ENCODE data around the gene AMER2.
"Not testable (repeated sequence)": the region's sequence is repeated elsewhere in the genome, so short reads cannot be mapped to it uniquely, and the experiment has no call there.

The AMER2 gene

GRCh38 chr13:25180775-25181537, 8.9 kb upstream of the AMER2 start:
- DNase-seq: no peak

DNA sequence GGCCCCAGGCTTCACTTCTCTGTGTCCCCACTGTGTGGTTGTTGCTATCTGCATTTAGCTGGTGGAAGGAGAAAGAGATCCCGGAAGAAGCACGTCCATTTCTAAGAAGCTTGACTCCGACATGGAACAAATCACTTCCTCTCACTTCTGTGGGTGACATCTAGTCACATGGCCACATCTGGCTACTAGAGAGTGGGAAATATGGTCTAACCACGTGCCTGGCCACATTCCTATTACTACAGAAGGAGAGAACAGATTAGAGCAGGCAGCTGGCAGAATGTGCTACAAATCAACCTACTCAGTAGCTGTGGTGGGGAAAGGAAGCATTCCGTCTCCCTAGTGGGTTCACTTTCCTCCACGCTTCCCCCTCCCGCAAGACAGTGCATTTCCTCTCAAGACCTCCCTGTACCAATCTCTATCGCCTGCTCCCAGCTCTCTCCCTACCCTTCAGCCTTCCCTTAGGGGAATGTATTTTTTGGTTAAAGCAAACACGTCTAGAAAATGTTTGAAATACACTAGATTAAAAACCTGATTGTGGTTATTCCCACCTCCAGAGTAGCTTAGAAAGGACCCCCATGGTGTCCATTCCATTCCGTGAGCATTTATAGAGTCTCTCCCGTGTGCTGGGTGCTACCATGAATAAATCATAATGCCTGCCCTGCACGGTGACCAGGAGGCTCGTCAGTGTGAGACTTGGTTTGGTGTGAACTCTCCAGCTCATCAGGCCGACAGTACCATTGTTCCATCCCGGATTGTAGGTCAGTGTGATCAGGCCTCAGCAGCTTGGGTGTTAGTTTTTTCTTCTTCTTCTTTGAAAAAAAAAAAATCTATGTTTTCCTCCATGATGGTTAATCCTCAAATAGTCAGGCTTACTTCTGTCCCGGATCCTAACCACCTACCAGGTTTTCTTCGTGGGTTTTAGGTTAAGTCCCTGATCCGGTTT, 8.0 kb upstream of the AMER2 start:
- no peak for DNase-seq

GRCh38 chr13:25179011-25179410, 6.9 kb upstream of the AMER2 start:
- no peak for DNase-seq

DNA sequence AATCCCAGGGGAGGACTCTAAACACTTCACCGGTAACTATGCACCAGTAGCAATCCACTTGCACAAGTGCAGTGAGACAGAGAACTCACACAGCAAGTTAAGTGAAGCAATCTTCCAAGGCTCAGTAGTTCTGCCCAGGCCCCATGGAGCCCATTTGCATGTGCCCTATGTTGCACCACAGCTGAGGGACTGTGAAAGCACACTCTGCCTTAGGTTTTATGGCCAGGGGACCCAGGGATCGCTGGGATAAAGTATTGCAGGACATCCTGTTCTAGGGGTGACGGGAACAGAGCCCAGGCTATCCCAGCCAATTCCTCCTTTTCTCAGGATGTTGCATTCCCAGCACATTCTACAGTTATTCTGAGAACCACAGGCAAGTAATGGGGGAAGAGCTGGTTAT, 6.0 kb upstream of the AMER2 start:
- no peak for DNase-seq

GRCh38 chr13:25177636-25178035, 5.5 kb upstream of the AMER2 start:
- DNase-seq: no peak

GRCh38 chr13:25177012-25177411, 4.9 kb upstream of the AMER2 start:
- DNase-seq: no peak

DNA sequence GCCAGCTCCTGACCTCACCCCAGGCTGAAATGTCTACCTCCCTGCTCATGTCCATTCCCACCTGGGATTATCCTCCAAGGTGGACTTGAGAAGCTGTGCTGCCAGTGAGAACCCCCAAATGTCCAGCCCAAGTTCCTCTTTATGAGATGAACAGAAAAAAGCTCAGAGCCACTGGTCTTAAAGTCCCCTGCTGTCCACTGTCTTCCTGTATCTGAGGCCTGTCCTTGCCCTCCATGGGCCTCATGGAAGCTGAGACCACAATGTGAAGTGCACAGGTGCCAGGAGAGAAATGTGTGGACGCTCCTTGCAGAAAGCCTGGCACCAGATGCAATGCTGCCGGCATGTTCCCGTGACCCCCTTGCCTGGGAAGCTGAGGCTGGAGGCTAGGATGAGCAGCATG, 3.3 kb upstream of the AMER2 start:
- no peak for DNase-seq

DNA sequence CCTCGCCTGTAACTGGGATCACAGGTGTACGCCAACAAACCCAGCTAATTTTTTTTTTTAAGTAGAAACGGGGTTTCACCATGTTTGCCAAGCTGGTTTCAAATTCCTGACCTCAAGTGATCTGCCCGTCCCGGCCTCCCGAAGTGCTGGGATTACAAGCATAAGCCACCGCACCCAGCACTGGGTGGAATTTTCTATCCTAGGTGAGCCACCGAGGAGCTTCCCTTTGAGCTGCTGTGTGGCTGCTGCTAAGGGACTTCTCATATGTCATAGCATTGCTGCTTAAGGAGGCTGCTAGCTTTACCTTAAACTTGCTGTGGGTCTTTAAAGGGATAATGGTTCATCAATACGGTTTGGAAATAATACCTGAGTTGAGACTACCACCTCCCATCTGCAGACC, 2.9 kb upstream of the AMER2 start:
- no peak for DNase-seq

- no peak for DNase-seq
These were observed 2.2 kb upstream of the AMER2 start for GRCh38 chr13:25174304-25174703.

GRCh38 chr13:25172303-25172630, 179 bp upstream of the AMER2 start:
- DNase-seq: no peak

- DNase-seq: no peak
These were observed 945 bp downstream of the AMER2 start for GRCh38 chr13:25171170-25171516.

DNA sequence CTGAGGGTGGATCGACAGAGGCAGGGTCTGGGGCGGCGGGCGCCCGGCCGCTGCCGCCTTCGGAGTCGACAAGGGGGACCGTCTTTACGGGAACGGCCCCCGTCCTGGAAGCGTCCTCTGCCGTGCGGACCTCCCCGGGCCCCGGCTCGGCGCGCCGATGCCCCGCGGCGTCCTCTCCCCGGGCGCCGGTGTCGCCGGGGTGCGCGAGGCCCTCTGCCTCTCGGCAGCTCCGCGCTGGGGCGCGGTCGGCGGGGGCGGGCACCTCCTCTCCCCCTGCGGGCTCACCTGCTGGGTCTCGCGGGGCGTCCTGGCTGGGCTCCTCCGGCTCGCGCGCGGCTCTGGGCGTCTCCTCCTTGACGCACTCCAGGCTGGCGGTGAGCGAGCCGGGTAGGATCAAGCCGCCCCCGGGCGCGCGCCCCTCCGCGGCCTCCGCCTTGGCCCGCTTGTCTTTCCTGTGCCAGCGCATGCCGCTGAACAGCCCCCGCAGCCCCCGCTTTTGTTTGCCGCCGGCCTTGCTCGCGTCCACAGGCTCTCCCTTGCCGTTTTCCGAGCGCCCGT, 1.5 kb downstream of the AMER2 start:
- no peak for DNase-seq

DNA sequence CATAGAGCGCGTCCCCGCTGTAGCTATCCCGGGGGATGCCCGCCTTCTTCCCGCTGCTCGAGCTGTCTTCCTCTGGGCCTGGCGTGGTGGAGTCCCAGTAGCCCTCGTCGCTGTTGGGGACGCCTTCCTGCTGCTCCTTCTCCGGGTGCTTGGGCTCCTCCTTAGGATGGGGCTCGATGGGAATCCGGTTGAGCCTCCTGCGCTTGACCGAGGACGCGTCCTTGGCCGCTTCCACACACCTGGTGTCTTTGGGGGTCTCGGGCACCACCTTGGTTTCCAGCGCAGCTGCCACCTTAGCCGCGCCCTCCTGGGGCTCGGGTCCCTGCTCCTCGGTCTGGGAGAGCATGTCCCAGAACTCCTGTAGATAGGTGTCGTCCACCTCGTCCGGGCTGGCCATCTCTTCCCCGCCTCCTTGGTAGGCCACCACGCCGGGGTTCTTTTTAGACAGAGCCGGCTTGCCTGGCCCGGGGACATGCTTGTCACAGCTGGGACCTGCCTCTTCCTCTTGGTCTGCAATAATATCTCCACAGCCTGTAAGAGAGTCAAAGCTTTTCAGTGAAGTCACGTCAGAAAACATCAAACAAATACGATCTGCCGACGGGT, 2.0 kb downstream of the AMER2 start:
- DNase-seq: no peak

GRCh38 chr13:25169356-25169755, 2.7 kb downstream of the AMER2 start:
- no peak for DNase-seq

DNA sequence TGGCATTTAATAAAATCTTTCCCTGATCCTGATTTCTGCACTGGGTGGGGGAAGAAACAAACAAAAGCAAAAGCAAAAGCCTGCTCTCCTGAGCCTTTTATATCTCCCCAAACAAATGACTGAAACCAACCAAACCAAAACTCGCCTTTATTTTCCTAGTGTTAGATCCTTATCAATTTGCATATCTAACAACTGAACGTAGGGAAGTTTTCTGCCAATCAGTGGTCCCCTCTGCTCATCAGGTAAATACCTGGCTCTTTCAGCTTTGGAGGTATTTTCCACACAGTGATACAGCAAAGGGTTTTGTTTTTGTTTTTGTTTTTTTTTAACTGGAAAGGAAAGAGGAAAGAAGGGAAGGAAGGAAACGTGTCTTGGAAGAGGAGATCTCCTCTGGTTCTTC, 3.3 kb downstream of the AMER2 start:
- DNase-seq: no peak

DNA sequence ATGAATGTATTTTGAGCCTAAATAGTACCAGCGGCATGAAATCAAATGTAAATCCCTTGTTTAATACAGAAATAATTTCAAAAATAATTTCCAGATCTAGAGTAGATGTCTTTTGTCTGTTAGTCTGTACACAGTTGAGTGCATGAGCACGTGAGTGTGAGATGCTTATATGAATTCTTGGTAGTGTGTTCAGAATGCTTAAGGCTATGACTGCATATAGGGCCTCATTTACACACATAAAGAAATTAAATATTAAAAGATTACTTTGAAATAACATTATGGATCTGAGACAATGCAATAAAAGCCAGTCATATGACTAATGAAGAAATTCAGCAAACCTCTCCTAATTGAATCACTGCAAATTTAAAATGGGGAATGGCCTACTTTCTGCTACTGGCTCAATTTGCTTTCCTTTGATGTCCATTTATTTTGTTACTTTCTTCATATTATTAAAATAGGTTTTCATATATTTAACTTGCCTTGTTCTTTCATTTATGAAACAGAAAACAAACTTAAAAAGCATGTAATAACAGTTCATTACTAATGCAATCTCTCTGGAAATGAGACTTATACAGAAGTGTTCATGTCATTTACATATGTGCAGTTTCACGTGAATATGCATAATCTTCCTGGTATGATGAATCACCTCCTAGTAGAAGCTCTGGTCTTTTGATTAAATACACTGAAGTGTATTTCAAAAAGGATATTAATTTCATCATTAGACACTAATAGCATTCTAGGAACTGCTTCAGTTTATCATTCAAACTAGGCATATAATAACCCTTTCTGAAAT, 4.5 kb downstream of the AMER2 start:
- DNase-seq: no peak

DNA sequence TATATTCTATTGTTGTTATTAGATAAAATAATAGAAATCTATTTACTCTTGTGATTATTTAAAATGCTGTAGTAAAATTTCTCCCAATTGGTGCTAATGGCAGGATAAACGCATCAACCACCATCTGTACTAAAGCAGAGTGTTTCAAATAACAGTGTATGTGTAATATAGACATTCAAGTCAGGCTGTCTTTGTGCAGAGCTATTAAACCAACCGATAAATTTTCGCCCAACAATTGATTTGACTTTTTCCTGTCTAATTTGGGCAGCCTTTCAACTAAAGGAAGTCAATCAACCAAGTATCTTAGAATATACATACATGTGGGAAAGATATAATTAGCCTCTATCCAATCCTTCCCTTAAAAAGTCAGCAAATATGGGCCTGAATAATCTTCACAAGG, 5.8 kb downstream of the AMER2 start:
- DNase-seq: no peak

GRCh38 chr13:25165663-25166062, 6.4 kb downstream of the AMER2 start:
- DNase-seq: no peak

GRCh38 chr13:25165163-25165562, 6.9 kb downstream of the AMER2 start:
- not testable (repeated sequence) for DNase-seq

- DNase-seq: no peak
These were observed 14.4 kb downstream of the AMER2 start for GRCh38 chr13:25157681-25158080.

GRCh38 chr13:25153736-25154135, 18.4 kb downstream of the AMER2 start:
- no peak for DNase-seq

GRCh38 chr13:25151626-25152195, 20.4 kb downstream of the AMER2 start:
- DNase-seq: no peak
